ENCODE measurements around the gene FXYD2. TPM values are rescaled to one million over a fixed set of nuclear protein-coding genes. Genes with fewer than 3 reads are reported as not detected.

Gene FXYD2
- total and polyA plus RNA-seq, 2 of the 8 experiments (the other 6 are each of a cell fraction or from before 2014, with no cell fraction given): 0.89 to 1.1 TPM

DNA sequence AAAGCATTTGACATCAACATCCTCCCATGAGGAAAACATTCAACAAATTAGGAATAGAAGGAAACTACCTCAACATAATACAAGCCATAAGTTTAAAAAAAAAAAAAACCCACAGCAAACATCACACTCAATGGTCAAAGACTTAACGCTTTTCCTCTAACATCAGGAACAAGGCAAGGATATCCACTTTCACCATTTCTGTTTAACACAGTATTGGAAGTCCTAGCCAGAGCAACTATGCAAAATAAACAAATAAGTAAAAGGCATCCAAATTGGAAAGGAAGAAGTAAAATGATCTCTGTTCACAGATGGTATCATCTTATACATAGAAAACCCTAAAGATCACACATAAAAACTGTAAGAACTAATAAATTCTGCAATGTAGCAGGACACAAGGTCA, 38.8 kb upstream of the FXYD2 start:
- no peak overlapping the region for H3K4me2 ChIP-seq (ENCODE audit: insufficient read depth in 1 of 2, low read depth in 2 of 2, low read length in 2 of 2)
- no peak for DNase-seq (ENCODE audit: low read depth in 1 of 2, low spot score in 2 of 2)
- no peak overlapping the region for H3K18ac ChIP-seq (ENCODE audit: extremely low read depth, low read length)
- no peaks in the 10 kb centered on the region for H3K9me3 ChIP-seq (ENCODE audit: insufficient read depth in 2 of 2, low read depth in 1 of 2, low read length in 1 of 2)
- no peak overlapping the region for H3K4ac ChIP-seq (replicated peaks; ENCODE audit: insufficient read length, low read depth, low read length)
- no peak overlapping the region for H2BK120ac ChIP-seq (replicated peaks; ENCODE audit: low read depth, low read length)
- H2AFZ ChIP-seq (ENCODE audit: low read length): no peak overlapping the region
- H2BK15ac ChIP-seq (ENCODE audit: low read length): no peak overlapping the region
- no peak overlapping the region for H3K56ac ChIP-seq (replicated peaks; ENCODE audit: insufficient read length, low read depth, low read length)
- POLR2A ChIA-PET (ENCODE audit: partially characterized antibody): interaction anchor here (2.7 kb wide), 1 partner anchor 13 kb away, joined by 12 read pairs; the partner anchor contains the start of gene FXYD6
- no peak overlapping the region for H2BK5ac ChIP-seq (ENCODE audit: low read depth, low read length)
- H2AK5ac ChIP-seq (ENCODE audit: low read depth, low read length): no peak overlapping the region
- peaks cover 7% of the 10 kb centered on the region for H3K79me1 ChIP-seq (ENCODE audit: low read depth, low read length)
- no peaks in the 10 kb centered on the region for H3K27me3 ChIP-seq (replicated peaks in 1 of 4; ENCODE audit: control insufficient read depth in 3 of 4, extremely low read depth in 1 of 4, insufficient read depth in 3 of 4, low read length in 3 of 4)
- no peak for FAIRE-seq
- H3K23ac ChIP-seq (ENCODE audit: insufficient read length): no peak overlapping the region
- H3K27ac ChIP-seq (ENCODE audit: low read depth, low read length): no peak overlapping the region
- no peak overlapping the region for H3K14ac ChIP-seq (ENCODE audit: insufficient read length)
- peaks cover 0 to 44% of the 10 kb centered on the region in 2 experiments; a peak in 2 of 4 replicates for H3K79me2 ChIP-seq (ENCODE audit: control insufficient read depth in 1 of 2, insufficient read depth in 2 of 2, low read length in 2 of 2)
- CTCF ChIA-PET (ENCODE audit: partially characterized antibody): interaction anchor here (0.7 to 5.8 kb wide), 6 partner anchors 18 to 83 kb away, joined by 3 to 28 read pairs (median 22); no protein-coding TSS in a partner anchor
- H3K4me3 ChIP-seq (ENCODE audit: extremely low read depth in 1 of 4, insufficient read depth in 2 of 4, low read depth in 3 of 4, low read length in 4 of 4): no peak overlapping the region
- H3K23me2 ChIP-seq (ENCODE audit: low read depth, low read length): no peaks in the 10 kb centered on the region
- peaks cover 6 to 17% (median 13%) of the 10 kb centered on the region in 4 experiments for H3K4me1 ChIP-seq (replicated peaks in 1 of 4; ENCODE audit: control insufficient read depth in 3 of 4, insufficient read depth in 4 of 4, low read length in 3 of 4)
- H3K9ac ChIP-seq (replicated peaks in 1 of 4; ENCODE audit: extremely low read depth in 1 of 4, low read depth in 3 of 4, low read length in 3 of 4): no peak overlapping the region
- peaks cover 9 to 12% of the 10 kb centered on the region in 2 experiments for H4K20me1 ChIP-seq (replicated peaks in 1 of 2; ENCODE audit: control insufficient read depth in 1 of 2, insufficient read depth in 2 of 2, low read length in 2 of 2)
- no peak overlapping the region for H4K8ac ChIP-seq (ENCODE audit: extremely low read depth, insufficient read depth, low read length)
- no peak overlapping the region for H2BK12ac ChIP-seq (ENCODE audit: low read depth, low read length)
- no peak overlapping the region for H4K5ac ChIP-seq (ENCODE audit: insufficient read length, low read depth, low read length)
- no peaks in the 10 kb centered on the region for H3K36me3 ChIP-seq (ENCODE audit: control insufficient read depth in 2 of 4, insufficient read depth in 4 of 4, low read length in 3 of 4)
- WGBS, 2 experiments (ENCODE audit: extremely low coverage in 1 of 2, insufficient coverage in 1 of 2, insufficient read length in 1 of 2, insufficient replicate concordance in 2 of 2, low coverage in 1 of 2, low lambda C conversion rate in 2 of 2, missing lambda C conversion rate in 1 of 2): 92% methylated on average over 1 of the region's 1 CpG; no CpG with 5 or more reads in 1 of the 2 experiments
- H4K91ac ChIP-seq (replicated peaks; ENCODE audit: insufficient read length, low read length): no peak overlapping the region
- H2BK20ac ChIP-seq (ENCODE audit: low read length): no peak overlapping the region
